NCI-H526 (cell line): ENCODE results near the gene RHOT1.
A peak's percentile ranks its signal among the peaks of the same experiment; 100 is the strongest.
"Not testable (repeated sequence)": the region's sequence is repeated elsewhere in the genome, so short reads cannot be mapped to it uniquely, and the experiment has no call there.

Source experiments
- DNase-seq, 2 experiments: peaks; one replicate each; lab custom pipeline; 2025; lab: John Stamatoyannopoulos, UW

RHOT1 gene

GRCh38 chr17:32227910-32228309 is 85.6 kb downstream of the RHOT1 start:
- no peak for DNase-seq

GRCh38 chr17:32235588-32235987 is 93.3 kb downstream of the RHOT1 start:
- DNase-seq: no peak

- DNase-seq: no peak
Observed at GRCh38 chr17:32239456-32239855, 97.2 kb downstream of the RHOT1 start.

- DNase-seq: no peak
Observed at GRCh38 chr17:32240750-32241149, 98.4 kb downstream of the RHOT1 start.

- no peak for DNase-seq
Observed at GRCh38 chr17:32241640-32242039, 99.3 kb downstream of the RHOT1 start.

GRCh38 chr17:32249475-32249874 is 107.2 kb downstream of the RHOT1 start:
- DNase-seq: no peak

- DNase-seq: peak; percentile 10 to 86
Observed at GRCh38 chr17:32253117-32253611, 110.9 kb downstream of the RHOT1 start.

- no peak for DNase-seq
Observed at GRCh38 chr17:32256012-32256700, 113.9 kb downstream of the RHOT1 start.

- no peak for DNase-seq
Observed at GRCh38 chr17:32256701-32257019, 114.4 kb downstream of the RHOT1 start.

GRCh38 chr17:32258383-32259140 is 116.3 kb downstream of the RHOT1 start:
- no peak for DNase-seq

- DNase-seq: no peak
Observed at GRCh38 chr17:32259586-32259985, 117.3 kb downstream of the RHOT1 start.

- DNase-seq: no peak
Observed at GRCh38 chr17:32261417-32261736, 119.1 kb downstream of the RHOT1 start.

GRCh38 chr17:32261936-32262510 is 119.7 kb downstream of the RHOT1 start:
- no peak for DNase-seq

- not testable (repeated sequence) for DNase-seq
Observed at GRCh38 chr17:32263515-32263914, 121.2 kb downstream of the RHOT1 start.

- peak; percentile 46 to 84 for DNase-seq
Observed at GRCh38 chr17:32264140-32264799, 122.0 kb downstream of the RHOT1 start.

GRCh38 chr17:32264823-32265191 is 122.5 kb downstream of the RHOT1 start:
- DNase-seq: no peak

GRCh38 chr17:32265192-32265923 is 123.1 kb downstream of the RHOT1 start, which contains the start of gene RHBDL3:
TSS of gene RHBDL3 (plus strand) at chr17:32265832. CDS start at chr17:32266190, 358 bp downstream.
- DNase-seq: peak in 1 of 2 experiments; percentile 45

- peak in 1 of 2 experiments; percentile 43 for DNase-seq
Observed at GRCh38 chr17:32266051-32266388, 123.7 kb downstream of the RHOT1 start.

- DNase-seq: peak in 1 of 2 experiments; percentile 57
Observed at GRCh38 chr17:32266389-32267301, 124.3 kb downstream of the RHOT1 start.

GRCh38 chr17:32267690-32268205 is 125.4 kb downstream of the RHOT1 start:
- DNase-seq: peak in 1 of 2 experiments; percentile 67
